Measurements from ENCODE around the gene ACOT13.
A peak's percentile ranks its signal among the peaks of the same experiment; 100 is the strongest.
"Not testable (repeated sequence)": the region's sequence is repeated elsewhere in the genome, so short reads cannot be mapped to it uniquely, and the experiment has no call there.

Gene ACOT13

GRCh38 chr6:24734166-24734565 is 67.3 kb downstream of the ACOT13 start:
- no peak for DNase-seq

DNA sequence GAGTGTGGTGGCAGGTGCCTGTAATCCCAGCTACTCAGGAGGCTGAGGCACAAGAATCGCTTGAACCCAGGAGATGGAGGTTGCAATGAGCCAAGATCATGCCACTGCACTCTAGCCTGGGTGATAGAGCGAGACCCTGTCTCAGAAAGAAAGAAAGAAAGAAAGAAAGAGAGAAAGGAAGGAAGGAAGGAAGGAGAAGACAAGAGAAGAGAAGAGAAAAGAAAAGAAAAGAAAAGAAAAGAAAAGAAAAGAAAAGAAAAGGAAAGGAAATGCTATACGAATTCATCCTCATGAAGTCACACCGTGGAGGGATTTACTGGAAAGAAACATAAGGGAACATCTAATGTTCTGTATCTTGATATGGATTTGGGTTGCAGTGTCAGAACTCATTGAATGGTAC is 67.8 kb downstream of the ACOT13 start:
- not testable (repeated sequence) for DNase-seq

GRCh38 chr6:24738741-24739140 is 71.9 kb downstream of the ACOT13 start:
- DNase-seq = peak; percentile 18 to 35 (median 24)

DNA sequence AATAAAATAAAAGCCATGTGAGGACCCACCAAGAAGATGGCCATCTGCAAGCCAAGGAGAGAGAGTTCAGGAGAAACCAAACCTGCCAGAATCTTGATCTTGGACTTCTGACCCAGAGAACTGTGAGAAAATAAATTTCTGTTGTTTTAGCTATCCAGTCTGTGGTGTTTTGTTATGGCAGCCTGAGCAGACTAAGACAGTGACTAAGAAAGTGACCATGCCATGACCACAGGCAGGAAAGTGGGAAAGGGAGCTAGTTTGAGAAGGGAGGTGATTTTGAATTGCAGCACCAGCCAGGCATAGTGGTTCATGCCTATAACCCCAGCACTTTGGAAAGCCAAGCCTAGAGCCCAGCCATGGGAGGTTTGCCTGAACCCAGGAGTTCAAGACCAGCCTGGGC is 74.0 kb downstream of the ACOT13 start:
- DNase-seq = peak in 1 of 3 donors; percentile 28

DNA sequence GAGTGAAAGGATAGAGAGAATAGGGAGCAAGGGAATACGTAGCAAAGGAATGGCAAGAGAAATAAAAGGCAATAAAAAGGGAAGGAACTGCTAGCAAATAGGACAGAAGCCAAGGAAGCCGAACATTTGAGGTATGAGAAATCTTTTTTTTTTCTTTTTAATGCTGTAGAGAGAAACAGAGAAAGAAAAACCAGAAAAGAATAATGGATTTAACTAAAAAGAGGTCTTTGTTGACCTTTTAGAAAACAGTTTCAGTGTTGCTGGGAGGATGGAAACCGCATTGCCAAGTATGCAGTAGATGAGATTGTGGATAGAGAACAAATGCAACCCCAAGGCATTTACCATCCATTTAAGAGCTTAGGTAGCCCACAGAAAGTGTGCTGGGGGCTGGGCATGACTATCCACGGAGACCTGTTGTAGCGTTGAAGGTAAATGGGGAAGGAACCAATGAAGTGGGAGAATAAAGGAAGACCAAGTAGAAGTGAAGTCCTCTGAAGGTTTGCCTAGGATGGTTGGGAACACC is 75.4 kb downstream of the ACOT13 start:
- no peak for DNase-seq

DNA sequence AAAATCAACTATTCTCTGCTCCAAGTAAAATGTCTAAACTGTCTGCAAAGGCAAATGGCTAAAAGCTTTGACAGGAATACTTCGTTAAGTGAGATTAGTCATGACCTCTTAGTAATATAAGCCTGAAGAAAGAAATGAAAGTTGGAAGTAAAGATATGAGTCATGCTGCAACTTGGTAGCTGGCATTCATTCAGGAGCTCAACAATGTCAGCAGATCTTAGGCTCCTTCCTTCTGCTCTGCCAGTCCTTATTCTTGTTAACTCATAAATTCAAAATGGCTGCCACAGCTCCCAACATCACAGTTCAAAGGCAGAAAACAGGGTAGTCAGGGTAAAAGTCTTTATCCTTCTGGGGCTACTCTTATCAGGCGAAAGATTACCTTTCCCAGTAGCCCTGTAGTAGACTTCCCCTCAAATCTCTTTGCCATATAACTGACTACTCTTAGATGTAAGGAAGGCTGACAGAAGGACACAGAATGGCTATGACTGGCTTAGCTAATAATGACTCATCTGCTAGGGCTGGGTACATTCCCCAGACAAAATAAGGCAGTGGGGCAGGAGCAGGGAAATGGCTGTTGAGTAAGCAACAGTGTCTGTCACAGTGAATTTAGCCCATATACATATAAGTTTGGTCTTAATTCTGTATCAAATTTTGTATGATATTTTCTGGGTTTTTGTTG is 76.5 kb downstream of the ACOT13 start:
- DNase-seq = peak; percentile 86 to 96 (median 94)

GRCh38 chr6:24743944-24744335 is 77.1 kb downstream of the ACOT13 start:
- DNase-seq = peak; percentile 21 to 65 (median 61)

- peak; percentile 77 to 86 (median 77) for DNase-seq
These were observed 78.0 kb downstream of the ACOT13 start for GRCh38 chr6:24744911-24745310.

GRCh38 chr6:24749297-24749696 is 82.4 kb downstream of the ACOT13 start:
- DNase-seq = peak; percentile 44 to 76 (median 72)

DNA sequence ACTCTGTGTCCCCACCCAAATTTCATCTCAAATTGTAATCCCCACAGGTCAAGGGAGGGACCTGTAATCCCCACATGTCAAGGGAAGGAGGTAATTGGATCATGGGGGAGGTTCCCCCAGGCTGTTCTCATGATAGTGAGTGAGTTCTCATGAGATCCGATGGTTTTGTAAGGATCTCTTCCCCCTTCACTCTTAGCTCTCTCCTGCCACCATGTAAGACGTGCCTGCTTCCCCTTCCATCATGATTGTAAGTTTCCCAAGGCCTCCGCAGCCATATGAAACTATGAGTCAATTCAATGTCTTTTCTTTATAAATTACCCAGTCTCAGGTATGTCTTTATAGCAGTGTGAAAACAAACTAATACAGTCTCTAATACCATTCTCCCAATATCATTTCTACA is 84.0 kb downstream of the ACOT13 start:
- not testable (repeated sequence) for DNase-seq

GRCh38 chr6:24752503-24752902 is 85.6 kb downstream of the ACOT13 start:
- DNase-seq = no peak

DNA sequence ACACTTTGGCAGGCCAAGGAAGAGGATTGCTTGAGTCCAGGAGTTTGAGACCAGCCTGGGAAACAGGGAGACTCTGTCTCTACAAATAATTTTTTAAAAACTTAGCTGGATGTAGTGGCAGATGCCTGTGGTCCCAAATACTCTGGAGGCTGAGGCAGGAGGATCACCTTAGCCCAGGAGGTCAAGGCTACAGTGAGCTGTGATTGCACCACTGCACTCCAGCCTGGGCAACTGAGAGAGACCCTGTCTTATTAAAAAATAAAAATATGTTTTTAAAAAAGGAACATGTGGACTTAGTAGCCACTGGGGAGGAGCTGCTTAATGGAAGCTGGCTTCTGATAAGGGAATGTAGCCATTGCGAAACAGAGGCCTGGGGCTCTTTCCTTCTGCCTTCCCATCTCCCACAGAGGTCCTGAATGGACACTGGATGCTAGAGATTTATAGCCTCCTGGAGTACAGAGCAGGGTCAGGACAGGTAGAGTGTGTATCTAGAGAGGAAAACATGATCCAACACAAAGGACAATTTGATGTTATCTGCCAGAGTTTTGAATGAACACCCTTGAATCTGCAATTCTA is 86.1 kb downstream of the ACOT13 start:
- DNase-seq = no peak

GRCh38 chr6:24753545-24753944 is 86.7 kb downstream of the ACOT13 start:
- no peak for DNase-seq

GRCh38 chr6:24754378-24754777 is 87.5 kb downstream of the ACOT13 start:
- DNase-seq = not testable (repeated sequence)
